ENCODE measurements around the gene LMNTD1.
"Not testable (repeated sequence)": the region's sequence is repeated elsewhere in the genome, so short reads cannot be mapped to it uniquely, and the experiment has no call there.

Gene LMNTD1

DNA sequence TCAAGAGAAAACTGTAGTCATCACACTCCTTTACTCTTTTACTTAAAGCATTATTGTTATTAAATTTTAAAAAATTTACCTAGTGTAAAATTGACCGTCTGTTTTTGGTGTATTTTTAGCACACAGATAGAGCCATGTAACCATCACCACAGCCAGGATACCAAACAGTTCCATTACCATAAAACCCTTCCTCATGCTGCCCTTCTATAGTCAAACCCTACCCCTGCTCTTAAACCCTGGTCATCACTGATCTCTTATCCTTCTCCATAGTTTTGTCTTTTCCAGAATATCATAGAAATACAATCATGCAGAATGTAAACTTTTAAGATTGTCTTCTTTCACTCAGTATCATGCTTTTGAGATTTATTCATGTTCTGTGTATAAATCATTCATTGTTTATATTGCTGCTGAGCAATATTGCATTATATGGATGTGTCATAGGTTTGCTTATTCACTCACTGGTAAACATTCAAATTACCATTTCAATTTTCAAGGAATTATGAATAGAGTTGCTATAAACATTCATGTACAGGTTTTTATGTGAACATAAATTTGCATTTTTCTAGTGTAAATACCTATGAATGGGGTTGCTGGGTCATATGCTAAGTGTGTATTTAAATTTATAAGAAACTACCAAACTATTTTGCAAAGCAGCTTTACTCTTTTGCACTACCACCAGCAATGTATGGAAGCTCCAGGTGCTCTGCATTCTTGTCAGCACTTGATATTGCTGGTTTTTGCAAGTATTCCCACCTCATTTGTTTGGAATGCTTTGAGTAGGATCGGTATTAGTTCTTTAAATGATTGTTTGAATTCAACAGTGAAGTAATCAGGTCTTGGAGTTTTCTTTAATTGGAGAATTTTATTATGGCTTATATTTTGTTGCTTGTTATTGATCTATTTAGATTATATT is 125.5 kb downstream of the LMNTD1 start:
- TF ChIP-seq, protein P1, sequence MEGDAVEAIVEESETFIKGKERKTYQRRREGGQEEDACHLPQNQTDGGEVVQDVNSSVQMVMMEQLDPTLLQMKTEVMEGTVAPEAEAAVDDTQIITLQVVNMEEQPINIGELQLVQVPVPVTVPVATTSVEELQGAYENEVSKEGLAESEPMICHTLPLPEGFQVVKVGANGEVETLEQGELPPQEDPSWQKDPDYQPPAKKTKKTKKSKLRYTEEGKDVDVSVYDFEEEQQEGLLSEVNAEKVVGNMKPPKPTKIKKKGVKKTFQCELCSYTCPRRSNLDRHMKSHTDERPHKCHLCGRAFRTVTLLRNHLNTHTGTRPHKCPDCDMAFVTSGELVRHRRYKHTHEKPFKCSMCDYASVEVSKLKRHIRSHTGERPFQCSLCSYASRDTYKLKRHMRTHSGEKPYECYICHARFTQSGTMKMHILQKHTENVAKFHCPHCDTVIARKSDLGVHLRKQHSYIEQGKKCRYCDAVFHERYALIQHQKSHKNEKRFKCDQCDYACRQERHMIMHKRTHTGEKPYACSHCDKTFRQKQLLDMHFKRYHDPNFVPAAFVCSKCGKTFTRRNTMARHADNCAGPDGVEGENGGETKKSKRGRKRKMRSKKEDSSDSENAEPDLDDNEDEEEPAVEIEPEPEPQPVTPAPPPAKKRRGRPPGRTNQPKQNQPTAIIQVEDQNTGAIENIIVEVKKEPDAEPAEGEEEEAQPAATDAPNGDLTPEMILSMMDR (IDR thresholded peaks at IDR 0.05; ENCODE audit: low read depth, low read length) = no peak
- no peak overlapping the region for H3K4me3 ChIP-seq (ENCODE audit: low read depth, low read length)
- DNase-seq (ENCODE audit: low read depth, low spot score) = no peak
- in situ Hi-C loops (cut with HindIII; ENCODE audit: low sequenced_read_pairs) = no loop called here

DNA sequence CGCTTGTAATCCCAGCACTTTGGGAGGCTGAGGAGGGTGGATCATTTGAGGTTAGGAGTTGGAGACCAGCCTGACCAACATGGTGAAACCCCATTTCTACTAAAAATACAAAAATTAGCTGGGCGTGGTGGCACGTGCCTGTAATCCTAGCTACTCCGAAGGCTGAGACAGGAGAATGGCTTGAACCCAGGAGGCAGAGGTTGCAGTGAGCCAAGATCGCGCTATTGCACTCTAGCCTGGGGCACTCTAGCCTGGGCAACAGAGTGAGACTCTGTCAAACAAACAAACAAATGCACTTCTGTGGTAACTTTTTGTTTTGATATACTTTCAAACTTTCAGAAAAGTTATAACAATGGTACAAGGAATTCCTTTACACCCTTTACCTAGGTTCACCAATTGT is 126.3 kb downstream of the LMNTD1 start:
- DNase-seq (ENCODE audit: low read depth, low spot score); in situ Hi-C loops (cut with HindIII; ENCODE audit: low sequenced_read_pairs); H3K4me3 ChIP-seq (ENCODE audit: low read depth, low read length): not testable (repeated sequence)
